RCC 7860 (cell line): ENCODE measurements around the gene RBM27.
"Not testable (repeated sequence)": the region's sequence is repeated elsewhere in the genome, so short reads cannot be mapped to it uniquely, and the experiment has no call there.

Source experiments
- DNase-seq: peaks from one replicate; pipeline ENCODE4 v3.0.0-alpha.2; 2015; ENCODE audit warnings: low spot score
- FAIRE-seq: peaks from 2 replicates; lab custom pipeline; 2012; peaks lifted over from hg19 to GRCh38; lab: Jason Lieb, UNC

Gene RBM27

GRCh38 chr5:146205499-146206202 lies 2.2 kb downstream of the RBM27 start:
- DNase-seq (no peak), FAIRE-seq (no peak)

- no peak for FAIRE-seq
Measured at GRCh38 chr5:146206257-146206656, 2.9 kb downstream of the RBM27 start.

GRCh38 chr5:146208916-146209522 lies 5.6 kb downstream of the RBM27 start:
- peak; percentile 8 for FAIRE-seq
- no peak for DNase-seq

More at GRCh38 chr5:146206257-146206656, 2.9 kb downstream of the RBM27 start:
- no peak for DNase-seq

GRCh38 chr5:146209714-146210113 lies 6.3 kb downstream of the RBM27 start:
- FAIRE-seq (no peak), DNase-seq (no peak)

GRCh38 chr5:146210810-146211209 lies 7.4 kb downstream of the RBM27 start:
- not testable (repeated sequence) for FAIRE-seq, DNase-seq

GRCh38 chr5:146213210-146213826 lies 9.9 kb downstream of the RBM27 start:
- DNase-seq (no peak), FAIRE-seq (peak; percentile 62)

GRCh38 chr5:146214881-146215280 lies 11.5 kb downstream of the RBM27 start:
- FAIRE-seq, DNase-seq: not testable (repeated sequence)

GRCh38 chr5:146218168-146218567 lies 14.8 kb downstream of the RBM27 start:
- FAIRE-seq (no peak), DNase-seq (no peak)

GRCh38 chr5:146219243-146219642 lies 15.8 kb downstream of the RBM27 start:
- FAIRE-seq: no peak
- DNase-seq: no peak

- no peak for FAIRE-seq
- DNase-seq: no peak
Measured at GRCh38 chr5:146221234-146221633, 17.8 kb downstream of the RBM27 start.

- no peak for FAIRE-seq
- no peak for DNase-seq
Measured at GRCh38 chr5:146222005-146222404, 18.6 kb downstream of the RBM27 start.

GRCh38 chr5:146223179-146223578 lies 19.8 kb downstream of the RBM27 start:
- DNase-seq (no peak), FAIRE-seq (no peak)

- no peak for FAIRE-seq
- no peak for DNase-seq
Measured at GRCh38 chr5:146229222-146229621, 25.8 kb downstream of the RBM27 start.

- FAIRE-seq (no peak), DNase-seq (no peak)
Measured at GRCh38 chr5:146232223-146232622, 28.8 kb downstream of the RBM27 start.

GRCh38 chr5:146233441-146233840 lies 30.0 kb downstream of the RBM27 start:
- FAIRE-seq (no peak), DNase-seq (no peak)

GRCh38 chr5:146238973-146239372 lies 35.6 kb downstream of the RBM27 start:
- peak; percentile 63 for FAIRE-seq
- DNase-seq: no peak

- no peak for FAIRE-seq
- DNase-seq: no peak
Measured at GRCh38 chr5:146240951-146241350, 37.5 kb downstream of the RBM27 start.

- no peak for FAIRE-seq
- no peak for DNase-seq
Measured at GRCh38 chr5:146243247-146243646, 39.8 kb downstream of the RBM27 start.

GRCh38 chr5:146248561-146248960 lies 45.2 kb downstream of the RBM27 start:
- no peak for DNase-seq
- FAIRE-seq: no peak

GRCh38 chr5:146249801-146250200 lies 46.4 kb downstream of the RBM27 start:
- FAIRE-seq (no peak), DNase-seq (no peak)
